ENCODE measurements around the gene SFXN3.

SFXN3 gene

GRCh38 chr10:101029520-101030295 lies 1.3 kb upstream of the SFXN3 start:
- Histone ChIP-seq H3K4me1 (peaks cover 31% of the 10 kb centered on the region), H3K9ac (no peak overlapping the region), H3K79me2 (no peaks in the 10 kb centered on the region), H3K4me3 (ENCODE audit: low read depth, low read length) (no peak overlapping the region), H3K27me3 (ENCODE audit: control insufficient read depth, insufficient read depth, low read length) (no peaks in the 10 kb centered on the region), H3K27ac (peak overlapping the region; percentile 89), H3K4me2 (ENCODE audit: low read length) (no peak overlapping the region), H3K9me3 (ENCODE audit: control insufficient read depth, low read length) (no peaks in the 10 kb centered on the region), H3K36me3 (ENCODE audit: control insufficient read depth, insufficient read depth, low read length) (no peaks in the 10 kb centered on the region), H2AFZ (peak overlapping the region; percentile 25)
- TF ChIP-seq CTCF (IDR thresholded peaks at IDR 0.05): no peak

DNA sequence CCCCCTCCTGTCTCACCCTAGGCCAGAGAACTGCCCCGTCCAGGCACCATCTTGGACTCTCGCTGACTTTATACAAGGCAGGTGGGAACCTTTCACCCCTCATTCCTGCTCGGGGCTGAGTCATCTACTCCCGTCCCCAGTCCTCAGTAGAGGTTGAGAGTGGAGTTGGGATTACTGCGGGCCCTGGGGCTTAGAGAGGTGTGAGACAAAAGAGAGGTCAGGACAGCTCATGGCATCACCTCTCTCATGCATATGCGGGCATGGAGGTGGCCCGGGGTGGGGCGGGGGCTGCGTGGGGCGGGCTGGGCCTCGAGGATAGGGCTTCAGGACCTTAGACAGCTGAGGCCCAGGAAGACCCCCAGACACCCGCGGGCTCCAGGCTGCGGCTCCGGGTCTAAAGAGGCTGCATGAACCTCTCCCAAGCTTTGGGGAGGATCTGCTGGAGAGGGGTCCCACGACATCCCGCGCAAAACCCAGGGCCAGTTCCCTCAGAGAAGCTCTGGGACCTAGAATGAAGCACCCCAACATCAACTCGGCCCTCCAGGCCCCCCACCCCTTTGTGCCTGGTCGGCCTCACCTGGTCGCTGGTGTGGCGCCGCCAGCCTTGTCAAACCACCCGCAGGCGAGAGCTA lies 422 bp upstream of the SFXN3 start:
- Histone ChIP-seq H3K4me2 (ENCODE audit: low read length) (peak overlapping the region; percentile 100), H3K79me2 (no peaks in the 10 kb centered on the region), H3K4me1 (peaks cover 31% of the 10 kb centered on the region), H3K27ac (peak overlapping the region; percentile 89), H2AFZ (peak overlapping the region; percentile 87), H3K27me3 (ENCODE audit: control insufficient read depth, insufficient read depth, low read length) (no peaks in the 10 kb centered on the region), H3K4me3 (ENCODE audit: low read depth, low read length) (peak overlapping the region; percentile 89), H3K36me3 (ENCODE audit: control insufficient read depth, insufficient read depth, low read length) (no peaks in the 10 kb centered on the region), H3K9ac (no peak overlapping the region), H3K9me3 (ENCODE audit: control insufficient read depth, low read length) (no peaks in the 10 kb centered on the region)
- no peak for TF ChIP-seq CTCF (IDR thresholded peaks at IDR 0.05)

GRCh38 chr10:101031796-101032636 lies 982 bp downstream of the SFXN3 start:
- TF ChIP-seq CTCF (IDR thresholded peaks at IDR 0.05): no peak
- peak overlapping the region; percentile 89 for H3K27ac ChIP-seq
- H3K9ac ChIP-seq: no peak overlapping the region
- H3K36me3 ChIP-seq (ENCODE audit: control insufficient read depth, insufficient read depth, low read length): no peaks in the 10 kb centered on the region
- no peaks in the 10 kb centered on the region for H3K27me3 ChIP-seq (ENCODE audit: control insufficient read depth, insufficient read depth, low read length)
- peak overlapping the region; percentile 87 for H2AFZ ChIP-seq
- no peaks in the 10 kb centered on the region for H3K9me3 ChIP-seq (ENCODE audit: control insufficient read depth, low read length)
- H3K4me3 ChIP-seq (ENCODE audit: low read depth, low read length): peak overlapping the region; percentile 89
- peaks cover 31% of the 10 kb centered on the region for H3K4me1 ChIP-seq
- peak overlapping the region; percentile 100 for H3K4me2 ChIP-seq (ENCODE audit: low read length)
- no peaks in the 10 kb centered on the region for H3K79me2 ChIP-seq

DNA sequence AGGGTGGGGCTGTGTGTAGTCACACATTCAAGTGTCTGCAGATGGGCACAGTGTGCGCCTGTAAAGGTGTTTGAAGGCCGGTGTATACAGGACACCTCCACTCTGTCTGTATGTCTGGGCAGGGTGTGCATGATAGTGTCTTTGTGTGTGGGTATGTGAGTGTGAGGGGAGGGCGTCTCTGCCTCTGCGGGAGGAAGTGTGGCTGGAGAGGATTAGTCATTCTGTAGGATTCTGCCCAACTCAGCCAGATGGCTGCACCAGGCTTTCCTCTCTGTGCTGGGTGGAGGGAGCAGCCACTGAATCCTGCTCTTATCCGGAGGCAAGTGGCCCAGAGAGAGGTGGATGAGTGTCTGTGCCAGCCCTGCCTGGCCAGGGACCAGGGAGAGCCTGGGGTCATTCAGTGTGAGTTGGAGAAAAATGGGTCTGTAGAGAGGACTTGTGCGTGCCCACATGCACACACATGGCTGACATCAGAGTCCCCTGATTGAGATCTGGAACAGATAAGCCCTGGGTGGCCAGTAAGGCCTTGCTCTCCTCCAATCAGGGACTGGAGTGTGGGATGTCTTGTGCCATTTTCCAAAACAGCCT lies 1.7 kb downstream of the SFXN3 start:
- Histone ChIP-seq H3K9ac (no peak overlapping the region), H3K4me1 (peaks cover 31% of the 10 kb centered on the region), H3K9me3 (ENCODE audit: control insufficient read depth, low read length) (no peaks in the 10 kb centered on the region), H3K4me2 (ENCODE audit: low read length) (peak overlapping the region; percentile 100), H2AFZ (peak overlapping the region; percentile 87), H3K27me3 (ENCODE audit: control insufficient read depth, insufficient read depth, low read length) (no peaks in the 10 kb centered on the region), H3K4me3 (ENCODE audit: low read depth, low read length) (peak overlapping the region; percentile 89), H3K79me2 (no peaks in the 10 kb centered on the region), H3K27ac (peak overlapping the region; percentile 89), H3K36me3 (ENCODE audit: control insufficient read depth, insufficient read depth, low read length) (no peaks in the 10 kb centered on the region)
- TF ChIP-seq CTCF (IDR thresholded peaks at IDR 0.05): no peak
